HL-60 (cell line): ENCODE results near the gene PPP2R3A.

Source experiments
- GABPA ChIP-seq: IDR thresholded peaks from 2 replicates; pipeline ENCODE4 v1.6.1; 2012; ENCODE audit warnings: low read depth
- POLR2AphosphoS5 ChIP-seq: IDR thresholded peaks from 2 replicates; pipeline ENCODE4 v1.6.1; 2012; ENCODE audit warnings: low read depth
- REST ChIP-seq: IDR thresholded peaks from 2 replicates; pipeline ENCODE4 v1.6.1; 2012; ENCODE audit warnings: low read depth; ENCODE audit not compliant: insufficient replicate concordance
- SPI1 ChIP-seq: IDR thresholded peaks from 2 replicates; pipeline ENCODE4 v1.6.1; 2012; ENCODE audit warnings: low read depth, mild to moderate bottlenecking, borderline replicate concordance
- TF ChIP-seq, protein P1 (sequence below): IDR thresholded peaks from one replicate; pipeline ENCODE4 v1.5.1; 2011; ENCODE audit warnings: low read length, control low read depth, inconsistent platforms; ENCODE audit not compliant: insufficient read depth

DNA sequence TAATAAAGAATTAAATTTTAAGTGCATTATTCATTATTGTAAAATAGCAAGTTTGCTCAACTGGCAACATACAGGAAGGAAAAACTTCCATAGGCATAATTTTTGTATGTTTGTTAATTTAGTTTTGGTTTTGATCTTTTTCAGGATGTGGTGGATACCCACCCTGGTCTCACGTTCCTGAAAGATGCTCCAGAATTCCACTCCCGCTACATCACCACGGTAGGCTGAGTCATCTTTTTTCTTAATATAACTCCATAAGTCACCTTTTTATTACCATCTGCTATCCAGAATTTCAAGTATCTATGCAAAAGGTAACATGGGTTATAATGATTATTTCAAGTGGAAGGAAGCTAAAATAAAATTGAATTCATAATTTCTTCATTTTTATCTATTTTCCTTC lies 104.8 kb downstream of the PPP2R3A start:
- TF ChIP-seq, protein P1, sequence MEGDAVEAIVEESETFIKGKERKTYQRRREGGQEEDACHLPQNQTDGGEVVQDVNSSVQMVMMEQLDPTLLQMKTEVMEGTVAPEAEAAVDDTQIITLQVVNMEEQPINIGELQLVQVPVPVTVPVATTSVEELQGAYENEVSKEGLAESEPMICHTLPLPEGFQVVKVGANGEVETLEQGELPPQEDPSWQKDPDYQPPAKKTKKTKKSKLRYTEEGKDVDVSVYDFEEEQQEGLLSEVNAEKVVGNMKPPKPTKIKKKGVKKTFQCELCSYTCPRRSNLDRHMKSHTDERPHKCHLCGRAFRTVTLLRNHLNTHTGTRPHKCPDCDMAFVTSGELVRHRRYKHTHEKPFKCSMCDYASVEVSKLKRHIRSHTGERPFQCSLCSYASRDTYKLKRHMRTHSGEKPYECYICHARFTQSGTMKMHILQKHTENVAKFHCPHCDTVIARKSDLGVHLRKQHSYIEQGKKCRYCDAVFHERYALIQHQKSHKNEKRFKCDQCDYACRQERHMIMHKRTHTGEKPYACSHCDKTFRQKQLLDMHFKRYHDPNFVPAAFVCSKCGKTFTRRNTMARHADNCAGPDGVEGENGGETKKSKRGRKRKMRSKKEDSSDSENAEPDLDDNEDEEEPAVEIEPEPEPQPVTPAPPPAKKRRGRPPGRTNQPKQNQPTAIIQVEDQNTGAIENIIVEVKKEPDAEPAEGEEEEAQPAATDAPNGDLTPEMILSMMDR = no peak
- TF ChIP-seq POLR2AphosphoS5 (no peak), REST (no peak), GABPA (no peak), SPI1 (no peak)
